ENCODE results near the gene RMI1. TPM values are rescaled to one million over a fixed set of nuclear protein-coding genes. Genes with fewer than 3 reads are reported as not detected.

The RMI1 gene
- total RNA-seq, 1 donor from 2014 or later: 7.7 TPM

DNA sequence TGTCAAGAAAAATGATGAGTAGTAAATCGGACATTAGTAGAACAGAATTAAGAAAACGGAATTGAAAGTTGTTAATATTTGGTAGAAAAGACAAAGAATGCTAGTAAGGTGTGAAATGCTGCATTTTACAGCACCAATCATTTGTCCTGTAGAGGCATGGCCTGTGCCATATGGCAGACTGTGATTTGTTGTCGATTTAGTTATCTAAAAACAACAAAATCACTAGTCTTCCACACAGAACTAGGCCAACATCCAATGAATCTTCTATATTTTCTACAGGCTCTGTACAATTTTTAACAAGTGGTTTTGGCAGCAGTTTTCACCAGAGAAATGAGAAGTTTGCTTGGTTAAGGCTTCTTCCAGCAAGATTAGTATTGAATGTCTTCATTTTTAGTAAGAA, 11.0 kb upstream of the RMI1 start:
- Mint-ChIP-seq H3K36me3 (ENCODE audit: low read depth) (peaks cover 60% of the 10 kb centered on the region), H3K4me1 (ENCODE audit: low read depth) (peaks cover 43% of the 10 kb centered on the region), H3K4me3 (ENCODE audit: unreplicated experiment) (no peak overlapping the region), H3K9me3 (ENCODE audit: low read depth) (no peaks in the 10 kb centered on the region), H3K27ac (ENCODE audit: unreplicated experiment) (no peak overlapping the region), H3K27me3 (ENCODE audit: low read depth) (no peaks in the 10 kb centered on the region)
- TF ChIP-seq, protein P1, sequence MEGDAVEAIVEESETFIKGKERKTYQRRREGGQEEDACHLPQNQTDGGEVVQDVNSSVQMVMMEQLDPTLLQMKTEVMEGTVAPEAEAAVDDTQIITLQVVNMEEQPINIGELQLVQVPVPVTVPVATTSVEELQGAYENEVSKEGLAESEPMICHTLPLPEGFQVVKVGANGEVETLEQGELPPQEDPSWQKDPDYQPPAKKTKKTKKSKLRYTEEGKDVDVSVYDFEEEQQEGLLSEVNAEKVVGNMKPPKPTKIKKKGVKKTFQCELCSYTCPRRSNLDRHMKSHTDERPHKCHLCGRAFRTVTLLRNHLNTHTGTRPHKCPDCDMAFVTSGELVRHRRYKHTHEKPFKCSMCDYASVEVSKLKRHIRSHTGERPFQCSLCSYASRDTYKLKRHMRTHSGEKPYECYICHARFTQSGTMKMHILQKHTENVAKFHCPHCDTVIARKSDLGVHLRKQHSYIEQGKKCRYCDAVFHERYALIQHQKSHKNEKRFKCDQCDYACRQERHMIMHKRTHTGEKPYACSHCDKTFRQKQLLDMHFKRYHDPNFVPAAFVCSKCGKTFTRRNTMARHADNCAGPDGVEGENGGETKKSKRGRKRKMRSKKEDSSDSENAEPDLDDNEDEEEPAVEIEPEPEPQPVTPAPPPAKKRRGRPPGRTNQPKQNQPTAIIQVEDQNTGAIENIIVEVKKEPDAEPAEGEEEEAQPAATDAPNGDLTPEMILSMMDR (IDR thresholded peaks at IDR 0.05): no peak
- DNase-seq (ENCODE audit: low spot score): no peak

DNA sequence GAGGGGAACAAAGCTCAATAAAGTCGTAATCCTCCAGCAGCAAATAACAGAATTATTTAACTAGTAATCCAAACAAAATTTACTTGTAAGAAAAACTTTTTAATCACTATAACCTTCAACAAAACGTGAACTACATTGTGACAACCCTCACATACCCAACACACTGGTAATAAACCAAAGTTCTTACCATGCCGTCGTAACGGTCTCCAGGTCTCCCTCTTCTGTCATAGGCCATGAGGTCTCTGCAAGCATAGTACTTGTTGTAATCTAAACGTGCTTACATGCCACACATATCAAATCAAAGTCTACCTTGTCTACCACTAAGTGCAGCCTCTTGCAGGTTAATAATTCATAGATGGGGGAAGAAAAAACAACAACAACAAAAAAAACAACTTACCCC, 9.1 kb upstream of the RMI1 start:
- no peak for DNase-seq (ENCODE audit: low spot score)
- TF ChIP-seq, protein P1 (IDR thresholded peaks at IDR 0.05): no peak
- peaks cover 75% of the 10 kb centered on the region for H3K36me3 Mint-ChIP-seq (ENCODE audit: low read depth)
- H3K27ac Mint-ChIP-seq (ENCODE audit: unreplicated experiment): no peak overlapping the region
- no peaks in the 10 kb centered on the region for H3K9me3 Mint-ChIP-seq (ENCODE audit: low read depth)
- peaks cover 44% of the 10 kb centered on the region for H3K4me1 Mint-ChIP-seq (ENCODE audit: low read depth)
- H3K27me3 Mint-ChIP-seq (ENCODE audit: low read depth): no peaks in the 10 kb centered on the region
- H3K4me3 Mint-ChIP-seq (ENCODE audit: unreplicated experiment): no peak overlapping the region

DNA sequence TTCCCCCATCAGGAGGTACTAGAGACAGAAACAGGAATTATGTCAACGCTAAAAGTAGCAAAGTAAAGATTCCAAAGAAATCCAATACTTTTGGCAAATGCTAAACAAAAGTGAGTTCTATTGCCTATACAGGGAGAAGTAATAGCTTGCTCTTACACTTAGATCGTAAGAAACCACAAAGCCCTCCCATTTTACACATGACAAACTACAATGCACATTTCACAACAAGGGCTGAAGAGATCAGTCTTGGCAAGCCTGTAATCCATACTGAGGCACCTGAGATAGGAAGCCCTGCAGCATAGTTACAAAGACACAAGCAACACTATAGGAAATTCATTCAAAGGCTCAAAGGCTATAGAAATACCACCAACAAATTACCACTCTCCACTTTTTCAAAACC, 8.3 kb upstream of the RMI1 start:
- peaks cover 72% of the 10 kb centered on the region for H3K36me3 Mint-ChIP-seq (ENCODE audit: low read depth)
- DNase-seq (ENCODE audit: low spot score): no peak
- peaks cover 49% of the 10 kb centered on the region for H3K4me1 Mint-ChIP-seq (ENCODE audit: low read depth)
- H3K27me3 Mint-ChIP-seq (ENCODE audit: low read depth): no peaks in the 10 kb centered on the region
- TF ChIP-seq, protein P1 (IDR thresholded peaks at IDR 0.05): no peak
- no peaks in the 10 kb centered on the region for H3K9me3 Mint-ChIP-seq (ENCODE audit: low read depth)
- no peak overlapping the region for H3K27ac Mint-ChIP-seq (ENCODE audit: unreplicated experiment)
- no peak overlapping the region for H3K4me3 Mint-ChIP-seq (ENCODE audit: unreplicated experiment)

DNA sequence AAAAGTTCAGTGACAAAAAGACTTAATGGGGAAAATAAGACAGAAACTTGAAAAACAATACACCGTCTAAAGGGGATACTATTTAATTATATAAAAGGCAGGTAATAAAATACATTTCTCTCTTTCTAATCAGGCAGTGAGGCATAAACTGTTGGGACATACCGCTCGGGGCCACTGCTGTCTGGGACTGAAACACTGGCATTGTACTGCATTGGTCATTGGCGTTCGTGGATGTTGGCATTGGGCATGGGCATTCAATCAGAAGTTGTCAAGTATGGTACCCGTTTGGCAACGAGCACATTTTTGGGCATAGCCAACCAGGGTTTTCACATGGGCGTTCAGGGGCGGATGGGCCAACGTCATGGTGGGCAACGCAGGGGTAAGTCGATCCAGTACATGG, 5.3 kb upstream of the RMI1 start:
- TF ChIP-seq, protein P1 (IDR thresholded peaks at IDR 0.05): no peak
- H3K36me3 Mint-ChIP-seq (ENCODE audit: low read depth): peaks cover 61% of the 10 kb centered on the region
- no peaks in the 10 kb centered on the region for H3K27me3 Mint-ChIP-seq (ENCODE audit: low read depth)
- no peak for DNase-seq (ENCODE audit: low spot score)
- peak overlapping the region; percentile 28 for H3K4me3 Mint-ChIP-seq (ENCODE audit: unreplicated experiment)
- H3K4me1 Mint-ChIP-seq (ENCODE audit: low read depth): peaks cover 45% of the 10 kb centered on the region
- H3K9me3 Mint-ChIP-seq (ENCODE audit: low read depth): no peaks in the 10 kb centered on the region
- H3K27ac Mint-ChIP-seq (ENCODE audit: unreplicated experiment): peak overlapping the region; percentile 76

DNA sequence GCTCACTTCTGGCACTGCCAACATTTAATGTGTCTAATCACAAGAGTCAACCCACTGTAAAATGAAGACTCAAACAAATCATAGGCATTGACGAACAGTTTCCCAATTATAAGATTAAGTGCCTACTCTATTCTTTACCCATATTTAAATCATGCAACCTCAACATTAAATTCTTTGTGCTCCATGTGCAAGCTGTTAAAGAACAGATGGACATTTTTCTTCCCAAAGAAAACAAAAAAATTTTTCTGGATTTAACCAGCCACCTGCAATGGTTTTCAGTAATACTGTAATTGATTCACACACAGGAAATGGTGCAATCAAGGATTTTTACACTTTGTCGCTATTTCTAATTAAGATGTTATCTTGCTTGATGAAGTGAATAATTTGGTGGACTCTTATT, 4.2 kb upstream of the RMI1 start:
- TF ChIP-seq, protein P1 (IDR thresholded peaks at IDR 0.05): no peak
- Mint-ChIP-seq H3K4me3 (ENCODE audit: unreplicated experiment) (peak overlapping the region; percentile 86), H3K27ac (ENCODE audit: unreplicated experiment) (peak overlapping the region; percentile 76), H3K9me3 (ENCODE audit: low read depth) (no peaks in the 10 kb centered on the region), H3K36me3 (ENCODE audit: low read depth) (peaks cover 51% of the 10 kb centered on the region), H3K27me3 (ENCODE audit: low read depth) (no peaks in the 10 kb centered on the region), H3K4me1 (ENCODE audit: low read depth) (peaks cover 45% of the 10 kb centered on the region)
- DNase-seq (ENCODE audit: low spot score): no peak
